Chondrocyte (in vitro differentiated cells): ENCODE data around the gene HES6. TPM values are rescaled to one million over a fixed set of nuclear protein-coding genes. Genes with fewer than 3 reads are reported as not detected.

Experiments used
- DNase-seq: peaks from one replicate; pipeline ENCODE4 v3.0.0; 2021; ENCODE audit warnings: mixed read lengths, low spot score
- H3K27ac Mint-ChIP-seq: one replicate; pipeline ENCODE4 v1.8.0; 2021; ENCODE audit warnings: mild to moderate bottlenecking, moderate library complexity, mixed read lengths; ENCODE audit not compliant: unreplicated experiment
- H3K27me3 Mint-ChIP-seq: 2 replicates; pipeline ENCODE4 v1.8.0; 2021; ENCODE audit warnings: low read depth, mixed read lengths
- H3K36me3 Mint-ChIP-seq: 2 replicates; pipeline ENCODE4 v1.8.0; 2021; ENCODE audit warnings: low read depth, mixed read lengths
- H3K4me1 Mint-ChIP-seq: 2 replicates; pipeline ENCODE4 v1.8.0; 2021; ENCODE audit warnings: low read depth, mild to moderate bottlenecking, mixed read lengths
- H3K4me3 Mint-ChIP-seq: one replicate; pipeline ENCODE4 v1.8.0; 2021; ENCODE audit warnings: mild to moderate bottlenecking, moderate library complexity, mixed read lengths; ENCODE audit not compliant: unreplicated experiment
- H3K9me3 Mint-ChIP-seq: 2 replicates; pipeline ENCODE4 v1.8.0; 2021; ENCODE audit warnings: low read depth, mixed read lengths
- total RNA-seq: library from RNA; stranded (reverse); gene quantifications from 3 replicates; pipeline ENCODE4 v1.2.1, GENCODE V29; 2021
- TF ChIP-seq, protein P1 (sequence below): fragments of 200-600 bp; sonication (generic); IDR thresholded peaks from 2 replicates; pipeline ENCODE4 v1.5.0; 2021; ENCODE audit warnings: antibody characterized with exemption, mild to moderate bottlenecking, moderate library complexity

The HES6 gene
- total RNA-seq, 1 donor from 2014 or later = 16.2 TPM

DNA sequence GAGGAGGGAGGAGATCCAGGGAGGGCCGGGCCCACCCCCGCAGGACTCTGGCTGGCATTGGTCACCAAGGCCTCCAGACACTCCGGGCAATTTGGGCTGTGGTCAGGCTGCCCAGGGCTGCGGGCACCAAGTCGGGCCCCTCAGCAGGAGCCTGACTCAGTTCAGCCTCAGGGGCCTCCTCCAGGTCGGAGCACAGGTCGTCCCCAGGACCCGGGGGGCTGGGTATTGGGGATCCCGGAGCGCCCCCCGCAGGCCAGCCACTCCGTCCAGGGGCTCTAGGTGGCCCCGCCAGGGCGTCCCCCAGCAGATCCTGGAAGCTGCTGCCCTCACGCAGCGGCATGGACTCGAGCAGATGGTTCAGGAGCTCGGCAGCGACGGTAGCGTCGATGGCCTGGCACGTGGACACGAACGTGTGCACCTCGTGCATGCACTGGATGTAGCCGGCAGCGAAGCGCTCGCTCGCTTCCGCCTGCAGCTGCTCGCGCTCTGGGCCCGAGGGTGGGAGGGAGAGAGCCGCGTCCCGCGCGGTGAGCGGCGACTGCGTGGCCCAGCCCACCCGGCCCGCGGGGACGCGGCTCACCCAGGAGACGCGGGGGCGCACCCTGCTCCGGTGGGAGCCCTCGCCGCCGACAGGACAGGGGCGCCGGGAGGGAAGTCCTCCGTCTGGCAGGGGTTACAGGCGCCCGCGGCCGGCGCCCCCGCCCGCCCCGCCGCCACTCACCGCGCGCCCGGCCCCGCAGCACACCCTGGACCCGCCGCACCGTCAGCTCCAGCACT is 884 bp downstream of the HES6 start:
- Mint-ChIP-seq H3K27me3 (no peaks in the 10 kb centered on the region), H3K36me3 (no peaks in the 10 kb centered on the region), H3K4me1 (peaks cover 17% of the 10 kb centered on the region), H3K27ac (no peak overlapping the region), H3K9me3 (no peaks in the 10 kb centered on the region), H3K4me3 (peak overlapping the region; percentile 47)
- TF ChIP-seq, protein P1, sequence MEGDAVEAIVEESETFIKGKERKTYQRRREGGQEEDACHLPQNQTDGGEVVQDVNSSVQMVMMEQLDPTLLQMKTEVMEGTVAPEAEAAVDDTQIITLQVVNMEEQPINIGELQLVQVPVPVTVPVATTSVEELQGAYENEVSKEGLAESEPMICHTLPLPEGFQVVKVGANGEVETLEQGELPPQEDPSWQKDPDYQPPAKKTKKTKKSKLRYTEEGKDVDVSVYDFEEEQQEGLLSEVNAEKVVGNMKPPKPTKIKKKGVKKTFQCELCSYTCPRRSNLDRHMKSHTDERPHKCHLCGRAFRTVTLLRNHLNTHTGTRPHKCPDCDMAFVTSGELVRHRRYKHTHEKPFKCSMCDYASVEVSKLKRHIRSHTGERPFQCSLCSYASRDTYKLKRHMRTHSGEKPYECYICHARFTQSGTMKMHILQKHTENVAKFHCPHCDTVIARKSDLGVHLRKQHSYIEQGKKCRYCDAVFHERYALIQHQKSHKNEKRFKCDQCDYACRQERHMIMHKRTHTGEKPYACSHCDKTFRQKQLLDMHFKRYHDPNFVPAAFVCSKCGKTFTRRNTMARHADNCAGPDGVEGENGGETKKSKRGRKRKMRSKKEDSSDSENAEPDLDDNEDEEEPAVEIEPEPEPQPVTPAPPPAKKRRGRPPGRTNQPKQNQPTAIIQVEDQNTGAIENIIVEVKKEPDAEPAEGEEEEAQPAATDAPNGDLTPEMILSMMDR = peak; percentile 20
- peak; percentile 81 for DNase-seq

DNA sequence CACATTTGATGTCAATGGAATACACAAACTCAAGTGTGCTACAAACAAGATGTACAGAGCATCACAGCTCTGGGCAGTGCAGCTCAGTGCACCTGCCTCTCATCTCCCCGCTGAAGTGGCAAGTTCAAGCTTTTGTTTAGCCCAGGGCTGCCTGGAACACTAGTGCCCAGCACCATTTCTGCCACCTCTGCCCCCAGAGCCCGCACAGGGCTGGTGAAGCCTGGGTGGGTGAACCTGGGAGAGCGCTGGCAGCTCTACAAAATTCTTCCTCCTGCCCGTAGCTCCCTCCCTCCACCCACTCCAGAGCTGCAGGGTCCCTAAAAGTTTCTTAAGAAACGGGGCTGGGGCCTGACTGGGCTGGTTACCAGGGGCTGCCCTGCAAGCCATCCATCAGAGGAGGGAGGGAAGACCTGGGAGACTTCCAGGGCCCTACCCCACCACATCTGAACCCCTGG is 1.5 kb downstream of the HES6 start:
- Mint-ChIP-seq H3K36me3 (no peaks in the 10 kb centered on the region), H3K9me3 (no peaks in the 10 kb centered on the region), H3K4me1 (peaks cover 17% of the 10 kb centered on the region), H3K27me3 (no peaks in the 10 kb centered on the region), H3K4me3 (peak overlapping the region; percentile 47), H3K27ac (no peak overlapping the region)
- no peak for DNase-seq
- TF ChIP-seq, protein P1 = no peak

DNA sequence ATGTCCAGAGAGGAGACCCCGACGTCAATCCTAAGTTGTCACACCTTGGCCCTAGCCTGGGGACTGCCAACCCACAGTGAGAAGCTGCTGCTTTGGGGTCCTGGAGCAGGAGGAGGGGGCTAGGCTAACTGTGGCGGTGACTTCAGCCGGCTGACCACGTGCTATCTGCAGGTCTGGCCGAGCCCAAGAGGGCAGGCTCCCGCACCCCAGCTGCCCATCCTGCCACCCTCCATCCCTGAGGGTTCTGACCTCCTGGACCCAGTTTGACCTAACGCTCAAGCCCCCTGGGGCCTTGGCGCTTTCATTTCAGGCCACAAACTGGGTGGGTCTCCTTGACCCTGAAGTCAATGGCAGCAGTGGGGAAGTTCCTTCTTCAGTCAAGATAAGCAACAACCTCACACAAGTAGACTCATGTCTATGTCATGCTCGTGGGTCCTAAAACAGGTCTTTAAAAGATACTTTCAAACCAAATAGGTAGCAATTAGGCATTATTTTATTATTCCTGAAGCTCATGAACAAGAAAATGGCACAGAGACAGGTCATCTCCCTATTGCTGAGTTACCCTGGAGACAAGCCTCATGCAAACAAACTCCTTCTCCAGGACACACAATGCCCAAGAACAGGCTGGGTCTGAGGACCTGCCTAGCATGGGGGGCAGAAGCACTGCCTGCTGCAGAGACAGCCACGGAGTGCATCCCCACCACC is 2.3 kb downstream of the HES6 start:
- H3K9me3 Mint-ChIP-seq = no peaks in the 10 kb centered on the region
- no peak overlapping the region for H3K27ac Mint-ChIP-seq
- peak; percentile 65 for DNase-seq
- H3K27me3 Mint-ChIP-seq = no peaks in the 10 kb centered on the region
- H3K4me3 Mint-ChIP-seq = no peak overlapping the region
- peaks cover 14% of the 10 kb centered on the region for H3K4me1 Mint-ChIP-seq
- TF ChIP-seq, protein P1 = no peak
- no peaks in the 10 kb centered on the region for H3K36me3 Mint-ChIP-seq

DNA sequence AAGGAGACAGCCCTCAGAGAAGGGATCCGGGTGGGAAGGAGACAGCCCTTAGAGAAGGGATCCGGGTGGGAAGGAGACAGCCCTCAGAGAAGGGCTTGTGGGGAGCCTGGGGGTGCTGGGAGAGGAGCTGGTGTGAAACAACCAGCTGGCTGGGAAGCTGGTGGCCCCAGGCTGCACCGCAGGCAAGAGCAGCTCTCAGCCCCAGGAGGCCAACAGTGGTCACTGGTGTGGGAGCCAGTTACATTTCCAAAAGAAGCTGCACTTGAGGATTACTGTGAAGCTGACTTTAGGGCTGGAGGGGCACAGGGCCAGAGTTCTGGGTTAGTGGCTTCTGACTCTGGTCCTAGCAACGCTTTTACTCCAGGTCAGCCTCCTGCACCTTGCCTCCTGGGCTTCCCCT is 3.3 kb downstream of the HES6 start:
- no peaks in the 10 kb centered on the region for H3K27me3 Mint-ChIP-seq
- H3K9me3 Mint-ChIP-seq = no peaks in the 10 kb centered on the region
- H3K27ac Mint-ChIP-seq = no peak overlapping the region
- H3K4me1 Mint-ChIP-seq = peaks cover 8% of the 10 kb centered on the region
- H3K36me3 Mint-ChIP-seq = no peaks in the 10 kb centered on the region
- DNase-seq = peak; percentile 74
- H3K4me3 Mint-ChIP-seq = no peak overlapping the region
- TF ChIP-seq, protein P1 = no peak

DNA sequence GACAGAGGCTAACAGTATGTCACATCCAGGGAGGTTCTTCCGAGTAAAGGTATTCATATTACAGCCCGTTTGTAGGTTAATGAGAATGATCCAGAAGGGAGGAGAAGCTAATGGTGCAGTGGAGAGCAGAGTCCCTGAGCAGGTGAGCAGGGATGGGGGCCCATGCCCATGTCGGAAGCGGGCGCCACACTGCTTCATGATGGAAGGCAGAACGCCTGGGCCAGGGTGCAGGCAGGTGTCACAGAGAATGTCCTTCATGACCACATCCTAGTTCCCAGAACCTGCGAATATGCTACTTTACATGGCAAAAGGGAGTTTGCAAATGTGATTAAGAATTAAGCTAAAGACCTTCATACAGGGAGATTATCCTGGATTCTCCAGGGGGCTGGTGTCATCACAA is 4.0 kb downstream of the HES6 start:
- no peak overlapping the region for H3K4me3 Mint-ChIP-seq
- no peaks in the 10 kb centered on the region for H3K9me3 Mint-ChIP-seq
- H3K4me1 Mint-ChIP-seq = peaks cover 13% of the 10 kb centered on the region
- no peak overlapping the region for H3K27ac Mint-ChIP-seq
- no peak for DNase-seq
- TF ChIP-seq, protein P1 = no peak
- H3K27me3 Mint-ChIP-seq = no peaks in the 10 kb centered on the region
- no peaks in the 10 kb centered on the region for H3K36me3 Mint-ChIP-seq
